ENCODE data around the gene MAN2A1.
"Not testable (repeated sequence)": the region's sequence is repeated elsewhere in the genome, so short reads cannot be mapped to it uniquely, and the experiment has no call there.

Gene MAN2A1

GRCh38 chr5:109759306-109759705 is 69.6 kb downstream of the MAN2A1 start:
- peak; percentile 22 for DNase-seq

- DNase-seq: not testable (repeated sequence)
These were observed 70.4 kb downstream of the MAN2A1 start for GRCh38 chr5:109760130-109760529.

- peak; percentile 55 for DNase-seq
These were observed 73.1 kb downstream of the MAN2A1 start for GRCh38 chr5:109762821-109763220.

GRCh38 chr5:109767184-109767995 is 77.7 kb downstream of the MAN2A1 start:
- DNase-seq: no peak

GRCh38 chr5:109767997-109768396 is 78.3 kb downstream of the MAN2A1 start:
- DNase-seq: no peak

GRCh38 chr5:109769597-109770291 is 80.0 kb downstream of the MAN2A1 start:
- DNase-seq: no peak

- no peak for DNase-seq
These were observed 85.4 kb downstream of the MAN2A1 start for GRCh38 chr5:109775130-109775529.

GRCh38 chr5:109779036-109779735 is 89.5 kb downstream of the MAN2A1 start:
- DNase-seq: no peak

GRCh38 chr5:109784687-109785086 is 95.0 kb downstream of the MAN2A1 start:
- no peak for DNase-seq

GRCh38 chr5:109786206-109786855 is 96.6 kb downstream of the MAN2A1 start:
- no peak for DNase-seq

- no peak for DNase-seq
These were observed 98.9 kb downstream of the MAN2A1 start for GRCh38 chr5:109788596-109788995.

- no peak for DNase-seq
These were observed 102.9 kb downstream of the MAN2A1 start for GRCh38 chr5:109792613-109793012.

- no peak for DNase-seq
These were observed 114.1 kb downstream of the MAN2A1 start for GRCh38 chr5:109803854-109804253.

GRCh38 chr5:109805472-109805871 is 115.7 kb downstream of the MAN2A1 start:
- no peak for DNase-seq

- no peak for DNase-seq
These were observed 116.2 kb downstream of the MAN2A1 start for GRCh38 chr5:109805883-109806282.

GRCh38 chr5:109812698-109813097 is 123.0 kb downstream of the MAN2A1 start:
- DNase-seq: no peak

- DNase-seq: no peak
These were observed 127.0 kb downstream of the MAN2A1 start for GRCh38 chr5:109816732-109817131.

- DNase-seq: no peak
These were observed 130.2 kb downstream of the MAN2A1 start for GRCh38 chr5:109819878-109820277.

GRCh38 chr5:109823597-109823996 is 133.9 kb downstream of the MAN2A1 start:
- no peak for DNase-seq

GRCh38 chr5:109825450-109825849 is 135.7 kb downstream of the MAN2A1 start:
- DNase-seq: no peak

- DNase-seq: no peak
These were observed 136.7 kb downstream of the MAN2A1 start for GRCh38 chr5:109826426-109826825.

GRCh38 chr5:109829331-109829730 is 139.6 kb downstream of the MAN2A1 start:
- DNase-seq: no peak

GRCh38 chr5:109830955-109831502 is 141.3 kb downstream of the MAN2A1 start:
- DNase-seq: no peak
